HG03558 (cell line): ENCODE data around the gene HIVEP3.

ENCODE experiments used
- ATAC-seq: cut with Tn5 transposase; IDR thresholded peaks from one replicate; pipeline ENCODE4 v1.9.1; 2021; ENCODE audit warnings: moderate number of reproducible peaks; ENCODE audit not compliant: unreplicated experiment; ENCODE audit errors: extremely low read depth

Gene HIVEP3

GRCh38 chr1:41502912-41503311 lies 415.8 kb downstream of the HIVEP3 start:
- no peak for ATAC-seq

DNA sequence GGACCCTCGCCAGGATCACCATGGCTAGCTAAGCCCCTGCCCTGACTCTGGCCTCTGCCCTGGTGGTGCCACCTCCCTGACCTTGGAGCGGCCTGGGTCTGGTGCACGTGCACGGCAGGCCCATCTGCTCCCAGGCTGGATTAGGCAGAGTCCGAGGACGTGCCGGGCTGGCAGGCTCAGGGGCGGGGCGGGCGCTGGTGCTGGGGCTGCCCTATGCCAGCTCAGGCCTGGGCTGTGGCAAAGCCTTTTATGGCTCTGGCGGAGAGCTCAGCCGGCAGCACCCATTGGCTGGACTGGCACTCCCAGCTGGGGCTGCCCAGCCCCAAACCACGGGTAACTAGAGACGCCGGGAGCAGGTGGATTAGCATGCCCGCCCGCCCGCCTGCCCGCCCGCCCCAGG lies 417.1 kb downstream of the HIVEP3 start:
- ATAC-seq: no peak

DNA sequence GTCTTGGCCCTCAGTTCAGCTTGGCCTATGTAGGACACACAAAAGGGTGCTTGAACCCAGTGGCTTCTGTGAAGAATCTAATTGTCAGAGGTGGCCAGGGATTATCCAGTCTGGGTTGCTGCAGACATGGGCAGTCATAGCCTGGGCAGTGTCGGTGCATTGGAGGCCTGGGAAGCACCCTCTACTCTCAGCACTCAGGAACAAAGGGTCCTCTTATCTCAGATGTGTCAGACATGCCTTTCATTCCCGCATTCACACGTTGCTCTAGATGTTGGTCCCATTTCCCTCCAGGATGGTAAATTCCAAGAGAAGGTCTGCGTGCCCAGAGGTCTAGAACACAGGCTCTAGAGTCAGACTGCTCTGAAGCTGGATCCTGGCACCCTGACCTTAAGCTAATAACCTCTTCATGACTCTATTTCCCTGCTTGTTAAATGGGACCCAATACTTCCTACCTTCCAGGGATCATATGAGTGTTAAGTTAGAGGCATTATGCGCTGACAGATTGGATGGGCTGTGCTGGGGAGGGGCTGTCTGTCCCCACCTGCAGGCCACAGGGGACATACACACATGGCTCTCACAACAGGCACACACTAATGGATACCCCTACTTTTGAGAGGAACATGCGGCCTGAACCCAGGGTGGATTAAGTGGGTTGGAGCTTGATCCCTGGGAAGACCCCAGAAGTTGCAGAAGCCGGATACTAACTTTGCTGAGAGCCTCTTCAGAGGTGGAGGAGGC lies 417.8 kb downstream of the HIVEP3 start:
- no peak for ATAC-seq

- ATAC-seq: no peak
Observed at GRCh38 chr1:41500378-41500777, 418.3 kb downstream of the HIVEP3 start.

DNA sequence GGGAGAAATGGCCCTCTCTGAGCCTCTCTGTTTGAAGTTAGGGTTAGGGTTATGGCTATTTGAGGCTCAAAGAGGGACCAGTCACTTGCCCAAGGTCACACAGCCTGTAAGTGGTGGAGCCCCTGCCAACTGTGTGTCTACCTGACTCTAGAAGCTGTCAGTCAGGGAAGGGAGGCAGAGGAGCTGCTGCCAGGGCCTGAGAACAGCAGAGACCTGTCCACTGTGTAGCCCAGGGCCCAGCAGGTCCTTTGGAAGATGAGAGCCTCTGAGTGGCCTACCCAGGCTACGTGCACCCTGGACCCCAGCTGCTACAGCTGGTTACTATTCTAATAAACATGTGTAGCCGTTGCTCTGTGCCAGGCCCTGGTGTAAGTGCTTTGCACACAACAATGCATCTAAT lies 419.1 kb downstream of the HIVEP3 start:
- no peak for ATAC-seq

GRCh38 chr1:41498804-41499203 lies 419.9 kb downstream of the HIVEP3 start:
- no peak for ATAC-seq

GRCh38 chr1:41498391-41498790 lies 420.3 kb downstream of the HIVEP3 start:
- no peak for ATAC-seq

GRCh38 chr1:41497461-41498030 lies 421.2 kb downstream of the HIVEP3 start:
- no peak for ATAC-seq

- no peak for ATAC-seq
Observed at GRCh38 chr1:41497056-41497440, 421.7 kb downstream of the HIVEP3 start.

DNA sequence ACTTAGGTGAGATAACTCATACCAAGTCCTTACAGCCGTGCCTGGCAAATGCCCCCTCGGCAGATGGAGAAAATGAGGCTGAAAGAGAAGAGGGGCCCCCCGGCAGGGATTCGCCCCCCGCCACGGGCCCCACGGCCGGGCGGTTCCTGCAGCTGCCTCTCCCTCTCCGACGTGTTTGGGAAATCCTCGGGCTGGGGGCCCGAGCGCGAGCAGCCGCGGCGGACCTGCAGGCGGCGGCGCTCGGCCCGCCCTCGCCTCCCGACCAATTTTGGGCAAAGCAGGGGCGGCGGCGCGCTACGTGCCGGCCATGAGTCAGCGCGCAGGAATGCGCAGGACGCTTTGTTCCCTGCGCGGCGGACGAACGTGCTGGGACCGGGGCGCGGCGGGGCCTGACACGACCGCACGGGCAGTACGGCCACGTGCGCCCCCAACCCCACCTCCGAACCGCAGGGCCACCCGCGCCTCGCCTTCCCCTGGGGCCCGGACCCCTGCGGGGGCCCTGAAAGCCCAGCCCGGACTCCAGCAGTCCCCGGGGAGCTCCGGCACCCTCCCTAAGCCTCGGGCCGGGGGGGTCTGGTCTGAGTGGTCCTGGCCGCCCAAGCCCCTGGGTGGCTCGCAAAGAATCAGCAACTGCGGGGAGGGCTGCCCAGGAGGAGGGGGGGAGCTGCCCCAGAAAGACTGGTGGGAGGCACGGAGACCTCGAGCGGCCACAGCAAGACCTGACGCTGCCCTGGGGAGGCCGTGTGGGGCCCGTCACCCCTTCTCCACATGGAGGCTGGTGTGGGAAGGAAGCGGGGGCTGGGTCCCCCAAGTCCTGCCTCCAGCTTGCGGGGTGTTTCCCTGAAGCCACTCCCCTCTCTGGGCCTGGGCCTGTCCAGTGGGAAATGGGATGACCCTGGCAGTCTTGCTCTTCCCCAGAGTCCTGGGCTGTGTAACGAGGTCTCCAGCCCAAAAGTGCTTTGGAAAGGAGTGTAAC lies 422.4 kb downstream of the HIVEP3 start:
- no peak for ATAC-seq

- no peak for ATAC-seq
Observed at GRCh38 chr1:41495210-41495948, 423.3 kb downstream of the HIVEP3 start.

- ATAC-seq: no peak
Observed at GRCh38 chr1:41494351-41495209, 424.1 kb downstream of the HIVEP3 start.

- ATAC-seq: no peak
Observed at GRCh38 chr1:41493626-41494350, 424.9 kb downstream of the HIVEP3 start.

DNA sequence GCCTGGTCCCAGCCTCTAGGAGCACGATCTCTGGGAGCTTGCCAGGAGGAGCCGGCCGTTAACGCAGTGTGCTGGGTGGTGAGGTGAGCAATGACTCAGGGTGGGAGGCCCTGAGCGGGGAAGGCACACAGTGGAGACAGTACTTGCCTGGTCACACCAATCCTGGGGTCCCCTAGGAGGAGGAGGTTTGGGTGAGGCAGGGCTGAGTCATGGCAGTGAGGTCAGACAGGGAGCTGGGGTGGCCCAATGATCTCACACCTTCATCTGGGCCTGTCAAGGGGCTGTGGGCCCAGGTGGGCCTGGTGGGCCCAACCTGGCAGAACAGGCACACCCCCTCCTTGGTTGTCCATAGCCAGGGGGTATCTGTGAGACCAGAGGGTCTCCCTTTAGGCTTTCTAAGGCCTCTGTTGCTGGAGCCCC lies 425.6 kb downstream of the HIVEP3 start:
- no peak for ATAC-seq

- no peak for ATAC-seq
Observed at GRCh38 chr1:41492341-41492848, 426.3 kb downstream of the HIVEP3 start.

DNA sequence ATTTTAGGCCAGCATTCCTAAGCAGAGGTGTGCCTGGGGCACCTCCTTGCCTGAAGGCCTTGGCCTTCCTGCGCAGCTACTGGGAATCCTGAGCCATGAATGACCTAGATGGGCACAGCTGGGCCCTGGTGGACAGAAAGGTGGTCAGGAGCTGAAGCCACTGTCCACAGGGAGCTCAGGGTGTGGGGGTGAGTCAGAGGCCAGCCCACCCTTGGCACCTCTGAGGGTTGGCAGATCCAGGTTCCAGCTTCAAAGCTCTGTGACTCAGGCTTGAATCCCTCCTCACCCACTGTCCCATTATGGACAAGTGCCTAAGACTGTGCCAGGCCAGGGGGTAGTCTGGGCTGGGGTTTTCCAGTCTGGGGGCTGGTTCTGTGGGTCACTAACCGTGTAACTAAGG lies 427.8 kb downstream of the HIVEP3 start:
- no peak for ATAC-seq

GRCh38 chr1:41489561-41489960 lies 429.2 kb downstream of the HIVEP3 start:
- ATAC-seq: no peak
